Ureter (tissue), 1 donor: ENCODE results near the gene ADTRP. TPM values are rescaled to one million over a fixed set of nuclear protein-coding genes. Genes with fewer than 3 reads are reported as not detected.
"Not testable (repeated sequence)": the region's sequence is repeated elsewhere in the genome, so short reads cannot be mapped to it uniquely, and the experiment has no call there.

Experiments
- DNase-seq: peaks from one replicate; pipeline ENCODE4 v3.0.0-alpha.2; 2020; ENCODE audit warnings: low spot score
- total RNA-seq: library from RNA; stranded (reverse); gene quantifications from one replicate; pipeline ENCODE4 v1.2.4, GENCODE V29; 2023
- donor health status: DM: yes; HTN: yes; CAD: no.

ADTRP gene
- total RNA-seq, 1 donor from 2014 or later, result 42.4 TPM

DNA sequence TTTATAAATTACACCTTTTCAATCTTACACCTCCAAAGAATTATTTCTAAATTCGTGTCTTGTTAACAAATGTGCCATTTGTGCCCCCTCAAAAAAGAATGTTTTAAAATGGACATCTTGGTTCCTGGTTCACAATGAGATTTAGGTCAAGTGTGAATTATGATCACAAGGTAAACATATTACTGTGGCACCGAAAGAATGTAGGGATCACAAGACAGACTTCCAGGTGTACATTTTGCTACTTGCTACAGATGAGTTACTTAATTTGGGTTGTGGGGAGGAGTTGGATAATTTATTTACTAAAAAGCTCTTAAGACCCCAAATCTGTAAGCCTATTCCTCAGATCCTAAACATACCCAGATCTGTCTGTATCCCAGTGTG is 25.0 kb upstream of the ADTRP start:
- DNase-seq, result no peak

GRCh38 chr6:11802886-11803590 is 24.4 kb upstream of the ADTRP start:
- no peak for DNase-seq

- DNase-seq, result not testable (repeated sequence)
Observed at GRCh38 chr6:11800531-11800930, 21.9 kb upstream of the ADTRP start.

- DNase-seq, result no peak
Observed at GRCh38 chr6:11798538-11798937, 19.9 kb upstream of the ADTRP start.

DNA sequence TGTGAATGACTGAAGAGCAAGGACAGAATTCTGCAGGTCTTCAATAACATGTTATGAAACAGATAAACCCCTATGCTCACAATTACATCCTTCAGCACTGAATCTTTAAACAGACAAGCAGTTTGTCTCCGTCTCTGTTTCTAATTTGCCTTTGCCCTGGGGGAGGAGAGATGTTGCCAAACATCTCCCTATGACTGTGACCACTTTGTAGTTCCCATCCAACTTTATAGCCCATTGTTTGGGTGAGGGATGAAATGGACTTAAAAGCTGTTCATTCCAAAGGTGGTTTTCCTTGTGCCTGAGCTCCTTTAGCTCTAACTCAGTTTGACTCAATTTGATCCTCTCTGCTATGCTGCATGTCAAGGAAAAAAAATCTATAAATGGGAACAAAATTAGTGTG is 19.5 kb upstream of the ADTRP start:
- DNase-seq, result no peak

DNA sequence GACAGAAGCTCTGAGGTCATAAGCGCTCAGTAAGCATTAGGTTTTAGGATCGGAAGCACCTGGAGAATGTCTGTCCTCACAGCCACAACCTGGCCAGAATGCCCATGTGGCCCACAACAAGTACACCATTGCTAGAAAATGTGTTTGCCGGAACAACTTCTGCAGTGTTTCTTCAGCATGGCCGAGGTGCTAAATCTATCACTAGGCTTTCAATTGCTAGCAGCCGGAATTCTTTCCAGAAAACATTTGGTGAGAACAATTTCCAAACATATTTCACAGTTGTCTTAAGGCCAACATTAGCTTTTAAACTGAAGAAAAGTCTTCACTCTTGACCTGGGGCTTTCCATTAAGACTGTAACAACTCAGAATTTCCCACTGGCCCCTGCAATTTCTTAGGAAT is 18.2 kb upstream of the ADTRP start:
- DNase-seq, result no peak

- DNase-seq, result no peak
Observed at GRCh38 chr6:11795403-11795802, 16.8 kb upstream of the ADTRP start.

GRCh38 chr6:11793277-11793676 is 14.7 kb upstream of the ADTRP start:
- no peak for DNase-seq

GRCh38 chr6:11791354-11792107 is 12.9 kb upstream of the ADTRP start:
- DNase-seq, result no peak

DNA sequence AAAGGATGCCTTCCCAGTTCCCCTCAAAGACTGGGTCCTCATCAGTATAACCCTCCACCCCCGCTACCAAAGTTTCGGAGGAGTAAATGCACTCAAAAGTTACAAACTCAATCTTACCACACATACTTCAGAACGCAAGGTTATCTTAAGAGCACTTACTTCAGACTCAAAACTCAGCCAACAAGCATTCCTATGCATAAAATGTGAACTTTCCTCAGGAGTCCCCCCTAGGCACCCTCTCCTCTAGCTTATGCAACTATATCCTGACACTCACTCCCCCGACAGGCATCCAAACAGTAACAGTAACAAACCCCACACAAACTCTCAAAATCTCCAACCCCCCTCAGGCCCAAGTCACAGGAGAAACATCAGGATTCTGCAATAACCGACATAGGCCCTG is 11.1 kb upstream of the ADTRP start:
- DNase-seq, result no peak

- no peak for DNase-seq
Observed at GRCh38 chr6:11788043-11788442, 9.4 kb upstream of the ADTRP start.

DNA sequence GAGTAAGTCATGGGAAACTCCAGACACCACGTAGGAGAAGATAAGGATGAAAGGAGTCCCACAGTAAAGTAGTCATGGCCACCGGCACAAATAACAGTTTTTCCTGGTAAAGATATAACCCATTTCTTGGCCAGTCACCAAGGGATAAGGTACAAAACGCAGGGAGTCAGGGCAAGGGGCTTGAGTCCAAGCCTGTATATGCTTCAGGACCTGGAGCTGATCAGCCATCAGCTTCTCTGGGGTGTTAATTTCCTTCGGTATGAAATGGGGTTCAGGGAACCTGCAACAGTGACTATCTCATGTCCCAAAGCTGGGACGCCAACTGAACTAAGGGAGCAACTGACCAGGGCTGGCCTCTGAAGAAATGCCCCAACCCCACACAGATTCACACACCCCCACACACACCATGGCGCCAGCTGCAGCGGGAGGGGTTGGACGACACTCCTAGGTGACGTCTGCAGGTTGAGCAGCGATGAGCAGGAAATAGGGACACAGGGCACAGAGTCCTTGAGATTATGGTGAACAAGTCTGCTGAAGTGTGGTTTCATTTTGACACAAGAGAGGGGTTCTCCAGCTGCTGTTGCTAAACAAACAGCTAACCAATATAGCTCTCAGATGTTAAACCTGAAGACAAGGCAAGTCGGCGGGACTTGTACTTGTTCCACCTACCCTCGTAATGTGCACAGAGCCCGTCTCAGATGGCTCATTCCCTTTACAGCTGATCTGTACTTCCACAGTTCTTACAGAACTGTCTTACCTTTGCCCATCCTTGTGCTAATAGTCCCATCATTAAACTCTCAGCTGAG is 7.4 kb upstream of the ADTRP start:
- DNase-seq, result no peak

GRCh38 chr6:11785415-11785773 is 6.8 kb upstream of the ADTRP start:
- DNase-seq, result no peak

- no peak for DNase-seq
Observed at GRCh38 chr6:11784341-11784740, 5.7 kb upstream of the ADTRP start.

DNA sequence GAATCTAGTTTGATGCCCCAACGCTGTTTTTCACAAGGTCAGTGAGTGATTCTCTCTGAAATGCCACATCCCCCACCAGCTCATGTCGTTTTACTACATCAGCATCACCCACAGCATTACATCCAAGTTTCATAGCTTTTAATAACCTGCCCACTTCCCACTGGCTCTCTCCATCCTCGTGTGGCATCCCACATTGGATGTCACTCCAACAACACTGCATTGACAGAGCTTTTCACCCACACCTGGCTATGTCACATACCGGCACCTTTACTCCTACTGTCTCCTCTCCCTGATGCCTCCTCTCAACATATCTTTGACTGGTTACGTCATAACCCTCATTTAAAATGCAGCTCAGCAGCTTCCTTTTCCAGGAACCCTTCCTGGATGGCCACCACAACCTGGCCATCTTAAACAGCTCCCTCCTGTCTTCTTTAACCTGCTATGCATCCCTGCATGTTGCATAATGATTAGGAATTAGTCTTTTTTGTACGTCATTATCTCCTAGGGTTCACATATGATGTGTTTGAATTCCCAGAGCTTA is 5.0 kb upstream of the ADTRP start:
- DNase-seq, result no peak

GRCh38 chr6:11782524-11782923 is 3.9 kb upstream of the ADTRP start:
- no peak for DNase-seq

GRCh38 chr6:11780097-11780428 is 1.5 kb upstream of the ADTRP start:
- no peak for DNase-seq

DNA sequence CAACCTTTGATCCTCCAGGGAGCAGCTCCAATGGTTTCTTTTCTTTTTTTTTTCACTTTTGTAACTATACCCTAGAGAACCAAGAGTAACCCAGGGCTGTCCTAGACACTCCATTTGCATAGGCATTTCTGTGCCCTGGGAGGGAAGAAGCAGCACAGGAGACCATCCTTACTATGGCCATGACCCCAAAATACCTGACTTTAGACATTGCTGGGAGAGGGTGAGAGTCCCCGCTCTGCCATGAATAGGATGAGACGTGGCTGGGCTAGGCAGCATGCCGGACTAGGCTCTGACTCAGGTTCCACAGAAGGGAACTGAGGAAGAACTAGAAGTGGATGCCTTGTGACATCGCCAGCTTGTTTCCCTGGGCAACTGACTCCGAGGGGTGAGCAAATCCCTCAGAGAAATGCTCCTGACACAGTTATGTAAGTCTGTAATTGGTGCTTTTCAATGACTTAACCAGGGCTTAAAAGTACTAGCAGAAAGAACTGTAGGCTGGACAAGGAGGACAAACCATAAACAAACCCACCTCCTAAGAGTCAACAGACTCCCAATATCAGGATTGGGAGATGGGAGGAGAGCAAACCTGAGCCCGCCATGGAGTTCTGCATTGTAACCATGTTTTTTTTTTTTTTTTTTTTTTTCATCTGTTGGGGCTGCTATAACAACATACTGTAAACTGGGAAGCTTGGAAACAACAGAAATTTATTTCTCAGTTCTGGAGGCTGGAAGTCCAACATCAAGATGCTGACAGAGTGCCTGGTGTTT is 910 bp upstream of the ADTRP start:
- no peak for DNase-seq

- no peak for DNase-seq
Observed at GRCh38 chr6:11778036-11778435, 567 bp downstream of the ADTRP start.

DNA sequence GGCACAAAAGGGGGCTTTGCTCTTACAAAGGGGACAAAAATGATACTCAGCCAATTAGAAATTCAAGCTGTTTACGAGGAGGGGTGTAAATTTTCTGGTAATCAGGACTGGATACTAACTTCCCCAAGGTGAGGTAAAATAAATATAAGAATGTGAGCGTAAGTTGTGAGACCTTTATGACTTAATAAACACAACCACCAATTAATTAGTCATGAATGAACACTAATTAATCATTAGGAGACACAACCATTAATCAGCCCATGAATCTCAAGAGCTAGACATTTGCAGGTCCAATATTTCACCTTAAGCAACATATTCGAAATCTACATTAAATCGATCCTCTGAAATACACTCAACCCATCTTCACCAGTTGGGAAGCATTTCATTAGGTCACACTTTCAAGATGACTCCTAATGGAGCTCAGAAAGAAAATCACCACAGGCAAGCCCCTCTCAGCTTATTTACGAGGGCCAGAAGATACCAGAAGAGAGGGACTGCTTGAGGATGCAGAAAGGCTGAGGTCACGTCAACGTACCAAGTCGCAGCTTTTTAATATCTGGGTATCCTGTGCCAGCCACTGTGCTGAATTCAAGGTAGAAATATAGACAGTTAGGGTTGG is 2.7 kb downstream of the ADTRP start:
- DNase-seq, result no peak

DNA sequence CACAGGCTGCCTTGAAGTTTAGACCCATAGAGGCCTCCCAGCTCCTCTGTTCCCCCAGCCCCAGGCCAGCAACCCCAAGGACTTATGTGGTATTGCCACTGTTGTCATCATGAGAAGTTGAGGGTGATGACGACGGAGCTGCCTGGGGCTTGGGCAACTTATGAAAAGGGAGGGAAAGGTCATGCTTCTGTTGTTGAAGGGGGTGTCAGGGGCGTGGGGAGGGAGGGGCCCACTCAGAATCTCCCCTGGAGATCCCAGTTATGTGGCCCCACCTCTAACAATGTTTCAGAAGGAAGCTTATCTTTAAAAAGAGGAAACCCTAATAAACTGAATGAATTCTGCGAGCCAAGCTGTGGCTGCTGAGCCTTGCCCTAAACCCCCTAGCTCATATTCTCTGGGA is 4.2 kb downstream of the ADTRP start:
- DNase-seq, result no peak
